PC-3 (cell line): ENCODE results near the gene STAB2.

Source experiments
- EZH2 ChIP-seq: fragments of 300-600 bp; sonication (generic); IDR thresholded peaks from one replicate; pipeline ENCODE4 v1.6.1; 2017; ENCODE audit warnings: antibody characterized with exemption, mild to moderate bottlenecking, low read length; ENCODE audit not compliant: unreplicated experiment
- TF ChIP-seq, protein P1 (sequence below): fragments of 300-600 bp; sonication (generic); conservative IDR thresholded peaks from 2 replicates; pipeline ENCODE4 v1.5.1; 2017; ENCODE audit warnings: antibody characterized with exemption, low read depth, mild to moderate bottlenecking, low read length

DNA sequence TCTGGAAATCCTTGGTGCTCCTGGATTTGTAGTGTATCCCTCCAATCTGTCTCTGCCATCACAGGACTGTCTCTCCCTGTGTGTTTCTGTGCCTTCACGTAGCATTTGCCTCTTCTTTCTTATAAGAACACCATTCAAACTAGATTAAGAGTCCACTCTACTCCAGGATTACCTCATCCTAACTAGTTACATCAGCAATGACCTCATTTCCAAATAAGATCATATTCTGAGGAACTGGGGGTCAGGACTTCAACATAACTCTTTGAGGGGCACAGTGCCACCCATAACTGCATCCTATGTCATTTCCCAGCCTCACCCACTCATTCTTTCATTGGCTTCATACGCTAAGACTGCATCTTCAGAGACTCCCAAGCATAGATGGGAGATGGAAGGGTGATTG is 147.8 kb downstream of the STAB2 start:
- TF ChIP-seq, protein P1, sequence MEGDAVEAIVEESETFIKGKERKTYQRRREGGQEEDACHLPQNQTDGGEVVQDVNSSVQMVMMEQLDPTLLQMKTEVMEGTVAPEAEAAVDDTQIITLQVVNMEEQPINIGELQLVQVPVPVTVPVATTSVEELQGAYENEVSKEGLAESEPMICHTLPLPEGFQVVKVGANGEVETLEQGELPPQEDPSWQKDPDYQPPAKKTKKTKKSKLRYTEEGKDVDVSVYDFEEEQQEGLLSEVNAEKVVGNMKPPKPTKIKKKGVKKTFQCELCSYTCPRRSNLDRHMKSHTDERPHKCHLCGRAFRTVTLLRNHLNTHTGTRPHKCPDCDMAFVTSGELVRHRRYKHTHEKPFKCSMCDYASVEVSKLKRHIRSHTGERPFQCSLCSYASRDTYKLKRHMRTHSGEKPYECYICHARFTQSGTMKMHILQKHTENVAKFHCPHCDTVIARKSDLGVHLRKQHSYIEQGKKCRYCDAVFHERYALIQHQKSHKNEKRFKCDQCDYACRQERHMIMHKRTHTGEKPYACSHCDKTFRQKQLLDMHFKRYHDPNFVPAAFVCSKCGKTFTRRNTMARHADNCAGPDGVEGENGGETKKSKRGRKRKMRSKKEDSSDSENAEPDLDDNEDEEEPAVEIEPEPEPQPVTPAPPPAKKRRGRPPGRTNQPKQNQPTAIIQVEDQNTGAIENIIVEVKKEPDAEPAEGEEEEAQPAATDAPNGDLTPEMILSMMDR = no peak
- TF ChIP-seq EZH2 = no peak
